NCI-H187 treated with DMSO at 0.1 percent for 48 hours (cell line): ENCODE data around the gene NAGA.
"Not testable (repeated sequence)": the region's sequence is repeated elsewhere in the genome, so short reads cannot be mapped to it uniquely, and the experiment has no call there.

Experiments used
- DNase-seq: peaks from one replicate; lab custom pipeline; 2025; lab: John Stamatoyannopoulos, UW

The NAGA gene

DNA sequence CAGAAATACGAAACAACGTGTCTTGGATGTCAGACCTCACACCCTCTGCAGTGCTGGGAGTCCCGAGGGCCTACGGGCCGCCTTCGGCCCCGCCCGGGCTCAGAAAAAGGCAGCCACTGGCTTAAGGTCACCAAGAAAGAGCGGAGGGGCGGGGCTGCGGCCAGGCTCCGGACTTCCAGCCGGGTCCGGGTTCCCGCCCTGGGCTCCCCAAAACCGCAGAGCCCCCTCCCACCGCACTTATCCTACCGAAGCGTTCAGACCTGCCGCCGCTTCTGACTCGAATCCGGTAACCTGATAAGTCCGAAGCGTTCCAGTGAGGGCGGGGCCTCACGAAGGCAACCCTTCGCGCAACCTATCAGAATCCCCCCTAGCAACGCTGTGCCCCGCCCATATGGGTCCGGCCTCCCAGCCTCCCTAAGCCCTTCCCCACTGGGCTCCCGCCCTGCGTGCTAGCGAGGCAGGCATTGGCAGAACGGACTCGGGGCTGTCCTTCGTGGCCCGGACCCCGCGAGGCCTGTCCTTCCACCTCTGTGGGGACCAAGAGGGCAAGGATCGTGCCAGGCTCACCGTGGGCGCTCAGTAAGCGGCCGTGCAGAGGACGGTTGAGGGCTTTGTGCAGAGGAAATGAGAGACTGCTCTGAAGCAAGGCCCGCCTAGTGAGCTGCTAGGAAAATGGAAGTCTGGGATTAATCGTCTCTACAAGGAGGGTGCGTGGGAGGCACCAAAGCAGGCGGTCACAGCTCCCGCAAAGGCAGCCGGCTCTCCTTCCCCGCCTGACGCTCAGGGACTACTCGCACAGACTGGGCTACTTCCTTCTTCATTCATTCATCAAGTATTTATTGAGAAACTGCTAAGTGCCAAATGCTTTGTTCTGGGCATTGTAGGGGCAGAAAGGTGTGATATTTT, at the start of gene NAGA:
NAGA (minus strand) TSS at position 296 of the 906 bp plus-strand sequence. CDS start 515 bp downstream, outside the sequence.
- peak; percentile 41 for DNase-seq

GRCh38 chr22:42116848-42117424, 46.3 kb upstream of the NAGA start:
- no peak for DNase-seq

DNA sequence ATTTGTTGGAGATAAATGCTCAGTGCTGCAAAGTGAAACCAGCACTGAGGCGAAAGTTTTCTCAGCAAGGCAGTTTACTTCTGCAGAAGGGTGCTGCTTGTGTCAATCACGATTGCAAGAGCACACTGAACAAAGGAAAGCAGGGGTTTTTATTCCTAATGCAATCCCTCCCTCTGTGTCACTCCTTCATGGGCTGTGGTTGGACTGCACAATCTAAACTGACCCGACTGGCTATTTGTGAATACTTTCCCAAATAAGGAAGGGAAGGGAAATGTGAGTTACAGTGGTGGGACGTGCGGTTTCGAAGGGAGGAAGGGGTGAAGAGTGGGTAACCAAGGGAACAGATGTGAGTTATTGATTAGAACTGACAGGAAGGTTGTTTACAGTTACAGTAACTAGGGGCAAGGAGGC, 44.8 kb upstream of the NAGA start:
- not testable (repeated sequence) for DNase-seq

GRCh38 chr22:42114721-42115120, 44.1 kb upstream of the NAGA start:
- no peak for DNase-seq

DNA sequence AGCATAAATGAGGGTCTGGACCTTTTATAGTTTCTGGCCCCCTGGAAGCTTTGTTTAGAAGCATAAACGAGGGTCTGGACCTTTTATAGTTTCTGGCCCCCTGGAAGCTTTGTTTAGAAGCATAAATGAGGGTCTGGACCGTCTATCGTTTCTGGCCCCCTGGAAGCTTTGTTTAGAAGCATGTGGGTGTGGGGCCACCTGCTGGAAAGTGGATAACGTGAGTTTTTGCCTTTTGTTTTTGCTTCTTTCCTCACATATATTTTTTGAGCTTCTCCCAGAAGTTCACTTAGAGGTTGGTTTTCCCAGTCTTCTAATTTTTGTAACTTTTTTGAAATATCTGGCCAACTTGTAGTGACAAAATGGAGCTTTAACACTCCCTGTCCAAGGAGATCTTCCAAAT, 42.2 kb upstream of the NAGA start:
- DNase-seq = not testable (repeated sequence)

GRCh38 chr22:42111798-42112197, 41.2 kb upstream of the NAGA start:
- DNase-seq = no peak

GRCh38 chr22:42108848-42109247, 38.2 kb upstream of the NAGA start:
- no peak for DNase-seq

DNA sequence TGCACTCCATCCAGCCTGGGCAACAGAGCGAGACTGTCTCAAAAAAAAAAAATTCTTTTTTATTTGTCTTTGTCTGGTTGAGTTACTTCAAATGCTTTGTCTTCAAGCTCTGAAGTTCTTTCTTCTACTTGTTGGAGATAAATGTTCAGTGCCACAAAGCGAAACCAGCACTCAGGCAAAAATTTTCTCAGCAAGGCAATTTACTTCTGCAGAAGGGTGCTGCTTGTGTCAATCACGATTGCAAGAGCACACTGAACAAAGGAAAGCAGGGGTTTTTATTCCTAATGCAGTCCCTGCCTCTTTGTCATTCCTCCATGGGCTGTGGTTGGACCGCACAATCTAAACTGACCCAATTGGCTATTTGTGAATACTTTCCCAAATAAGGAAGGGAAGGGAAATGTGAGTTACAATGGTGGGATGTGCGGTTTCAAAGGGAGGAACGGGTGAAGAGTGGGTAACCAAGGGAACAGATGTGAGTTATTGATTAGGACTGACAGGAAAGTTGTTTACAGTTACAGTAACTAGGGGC, 33.8 kb upstream of the NAGA start:
- not testable (repeated sequence) for DNase-seq

DNA sequence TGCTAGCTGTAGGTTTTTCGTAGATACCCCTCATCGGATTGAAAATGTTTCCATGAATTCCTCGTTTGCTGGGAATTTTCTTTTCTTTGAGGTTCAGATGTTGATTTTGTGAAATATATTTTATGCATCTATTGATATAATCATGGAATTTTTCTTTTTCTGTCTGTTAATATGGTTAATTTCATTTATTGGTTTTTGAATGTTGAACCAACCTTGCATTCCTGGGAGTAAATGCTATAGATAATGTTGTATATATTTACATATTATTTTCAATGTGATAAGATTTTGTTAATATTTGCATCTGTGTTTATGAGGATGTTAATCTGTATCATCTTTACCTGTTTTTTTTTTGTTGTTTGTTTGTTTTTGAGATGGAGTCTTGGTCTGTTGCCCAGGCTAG, 30.6 kb upstream of the NAGA start:
- no peak for DNase-seq

DNA sequence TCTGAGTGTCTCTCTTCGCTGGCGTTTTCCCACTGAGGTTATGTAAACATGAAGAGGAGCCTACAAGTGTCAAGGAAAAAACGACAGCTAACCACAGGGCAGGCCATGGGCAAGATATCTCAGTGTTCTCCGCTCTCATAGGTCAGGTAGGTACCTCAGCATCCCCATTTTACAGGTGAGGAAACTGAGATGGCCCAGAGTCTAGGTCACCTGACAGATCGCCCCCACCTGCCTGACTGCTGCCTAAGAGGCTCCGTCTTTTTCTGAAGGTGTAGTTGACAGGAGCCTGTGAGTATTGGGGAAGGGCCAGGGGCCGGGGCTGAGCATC, 20.8 kb upstream of the NAGA start:
- DNase-seq = no peak

DNA sequence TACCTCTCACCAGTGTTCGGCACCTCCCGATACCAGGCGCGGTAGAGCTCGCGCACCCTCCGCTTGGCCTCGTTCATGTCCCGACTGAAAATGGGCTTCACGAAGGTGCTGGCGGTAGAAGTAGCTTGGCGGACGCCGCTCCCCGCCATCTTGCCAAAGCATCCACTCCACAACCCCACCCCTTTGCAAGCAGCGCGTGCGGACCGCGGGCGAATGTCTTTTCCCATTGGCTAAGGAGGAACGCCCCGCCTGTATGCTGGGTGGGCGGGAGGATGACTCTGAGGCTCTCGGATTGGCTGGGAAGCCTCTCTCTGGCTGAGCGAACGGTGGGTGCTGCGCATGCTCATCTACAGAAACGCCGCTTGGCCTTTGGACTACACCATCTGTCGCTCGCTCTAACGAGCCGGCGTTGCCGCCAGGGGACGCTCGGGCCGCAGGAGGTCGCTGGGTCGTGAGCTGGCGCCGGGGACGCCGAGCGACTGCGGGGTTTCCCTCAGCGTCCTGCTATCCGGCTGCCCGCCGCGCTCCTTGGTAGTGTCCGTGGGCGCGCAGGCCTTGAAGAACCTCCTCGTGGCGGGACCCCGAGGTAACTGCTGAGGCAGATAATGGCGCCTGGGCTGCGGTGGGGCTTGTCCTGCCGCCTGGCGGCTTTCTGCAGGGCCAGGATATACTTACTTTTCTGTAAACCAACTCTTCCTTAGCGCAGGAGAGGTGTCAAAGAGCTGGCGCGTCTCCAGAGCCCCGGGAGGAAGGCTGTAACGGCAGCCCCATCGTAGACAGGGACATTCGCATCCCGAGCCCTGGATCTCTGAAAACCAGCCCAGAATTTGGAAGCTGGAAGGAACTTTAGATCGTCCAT, 20.2 kb upstream of the NAGA start, which contains the start of gene NDUFA6:
NDUFA6 (minus strand) TSS at position 177 of the 859 bp plus-strand sequence; CDS start at position 149, 28 bp downstream.
- peak; percentile 74 for DNase-seq

GRCh38 chr22:42086051-42086450, 15.4 kb upstream of the NAGA start:
- no peak for DNase-seq

- no peak for DNase-seq
Observed at GRCh38 chr22:42084874-42085273, 14.3 kb upstream of the NAGA start.

GRCh38 chr22:42083119-42083518, 12.5 kb upstream of the NAGA start:
- no peak for DNase-seq

- DNase-seq = no peak
Observed at GRCh38 chr22:42080287-42080686, 9.7 kb upstream of the NAGA start.

GRCh38 chr22:42079319-42080251, 9.0 kb upstream of the NAGA start, which contains the start of gene SMDT1:
SMDT1 (plus strand) TSS chr22:42079700; CDS start chr22:42079769, 69 bp downstream.
- peak; percentile 72 for DNase-seq

GRCh38 chr22:42078469-42079318, 8.1 kb upstream of the NAGA start:
- DNase-seq = no peak

DNA sequence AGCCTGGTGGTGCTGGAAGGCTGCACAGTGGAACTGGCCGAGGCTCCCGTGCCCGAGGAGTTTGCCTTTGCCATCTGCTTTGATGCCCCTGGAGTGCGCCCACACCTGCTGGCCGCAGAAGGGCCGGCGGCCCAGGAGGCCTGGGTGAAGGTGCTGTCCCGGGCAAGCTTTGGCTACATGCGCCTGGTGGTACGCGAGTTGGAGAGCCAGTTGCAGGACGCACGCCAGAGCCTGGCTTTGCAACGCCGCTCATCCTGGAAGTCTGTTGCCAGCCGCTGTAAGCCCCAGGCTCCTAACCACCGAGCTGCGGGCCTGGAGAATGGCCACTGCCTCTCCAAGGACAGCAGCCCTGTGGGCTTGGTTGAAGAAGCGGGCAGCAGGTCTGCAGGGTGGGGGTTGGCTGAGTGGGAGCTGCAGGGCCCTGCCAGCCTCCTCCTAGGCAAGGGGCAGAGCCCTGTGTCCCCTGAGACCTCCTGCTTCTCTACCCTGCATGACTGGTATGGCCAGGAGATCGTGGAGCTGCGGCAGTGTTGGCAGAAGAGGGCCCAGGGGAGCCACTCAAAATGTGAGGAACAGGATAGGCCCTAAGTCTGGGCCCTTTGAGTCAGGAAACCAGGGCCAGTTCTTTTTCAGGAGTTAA, 7.0 kb upstream of the NAGA start:
- DNase-seq = no peak

DNA sequence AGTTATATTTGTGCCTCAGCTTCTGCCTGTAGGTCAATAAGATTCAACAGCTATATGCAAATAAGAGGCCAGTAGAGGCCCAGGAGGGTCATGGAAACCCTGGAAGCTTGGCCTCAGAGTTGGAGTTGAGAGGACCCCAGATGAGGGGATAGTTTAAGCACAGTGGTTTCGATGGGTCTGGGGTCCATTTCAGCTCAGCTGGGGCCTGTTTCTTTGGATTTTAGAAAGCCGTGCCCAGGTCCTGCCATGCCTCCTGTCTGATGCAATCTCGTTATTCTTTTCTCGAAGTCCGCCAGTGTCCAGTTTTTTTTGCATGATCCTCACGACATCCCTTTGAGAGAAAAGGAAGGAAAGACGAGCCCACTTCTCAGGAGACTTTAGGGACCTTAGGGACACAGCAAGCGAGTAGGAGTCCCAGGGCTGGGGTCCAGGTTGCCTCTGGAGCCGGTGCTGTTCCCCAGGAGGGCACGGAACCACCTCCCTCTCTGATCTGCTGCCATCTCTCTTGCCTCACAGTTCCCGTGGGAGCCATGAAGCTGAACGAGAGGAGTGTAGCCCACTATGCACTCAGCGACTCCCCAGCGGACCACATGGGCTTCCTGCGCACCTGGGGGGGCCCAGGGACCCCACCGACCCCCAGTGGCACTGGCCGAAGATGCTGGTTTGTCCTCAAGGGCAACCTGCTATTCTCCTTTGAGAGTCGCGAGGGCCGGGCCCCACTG, 6.3 kb upstream of the NAGA start:
- no peak for DNase-seq
